ENCODE results near the gene SYT12. TPM values are rescaled to one million over a fixed set of nuclear protein-coding genes. Genes with fewer than 3 reads are reported as not detected.
"Not testable (repeated sequence)": the region's sequence is repeated elsewhere in the genome, so short reads cannot be mapped to it uniquely, and the experiment has no call there.

Gene SYT12
- total RNA-seq, 1 donor from 2014 or later, result 0.41 TPM

DNA sequence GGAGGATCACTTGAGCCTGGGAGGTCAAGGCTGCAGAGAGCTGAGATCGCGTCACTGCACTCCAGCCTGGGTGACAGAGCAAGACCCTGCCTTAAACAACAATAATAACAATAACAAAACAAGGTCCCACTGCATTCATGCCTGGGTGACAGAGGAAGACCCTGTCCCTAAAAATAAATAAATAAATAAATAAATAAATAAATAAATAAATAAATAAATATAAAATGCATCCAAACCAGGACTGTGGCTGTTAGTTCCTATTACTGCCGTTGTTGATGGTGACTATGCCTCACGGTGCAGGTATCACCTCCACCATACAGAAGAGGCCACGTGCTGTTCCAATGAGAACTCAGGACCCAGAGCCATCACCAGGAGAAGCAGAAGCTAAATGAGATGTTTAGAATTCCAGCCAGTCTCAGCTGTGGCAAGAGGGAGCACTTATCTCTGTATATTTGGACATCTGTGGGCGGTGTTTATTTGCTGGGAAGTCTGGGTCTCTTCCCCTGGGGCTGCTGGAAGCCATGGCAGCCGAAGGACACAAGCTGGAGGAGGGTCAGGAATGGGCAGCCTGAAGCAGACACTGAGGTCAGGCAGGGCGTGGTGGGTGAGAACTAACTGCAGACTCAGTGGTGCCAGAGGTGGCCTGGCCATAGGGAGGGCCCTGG lies 26.2 kb upstream of the SYT12 start:
- DNase-seq (ENCODE audit: low spot score in 2 of 2) (no peak), FAIRE-seq (no peak)

DNA sequence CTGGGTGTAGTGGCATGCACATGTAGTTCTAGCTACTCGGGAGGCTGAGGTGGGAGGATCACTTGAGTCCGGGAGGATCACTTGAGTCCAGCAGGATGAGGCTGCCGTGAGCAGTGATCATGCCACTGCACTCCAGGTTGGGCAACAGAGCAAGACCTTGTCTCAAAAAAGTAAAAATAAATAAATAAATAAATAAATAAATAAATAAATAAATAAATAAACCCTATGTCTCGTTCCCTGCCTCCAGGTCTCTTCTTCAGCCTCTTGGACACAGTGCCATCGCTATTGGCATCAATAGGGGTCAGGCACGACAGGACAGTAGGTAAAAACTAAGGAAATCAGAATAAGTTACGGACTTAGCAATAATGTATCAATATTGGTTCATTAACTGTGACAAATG lies 23.4 kb upstream of the SYT12 start:
- no peak for FAIRE-seq
- DNase-seq (ENCODE audit: low spot score in 2 of 2), result no peak

DNA sequence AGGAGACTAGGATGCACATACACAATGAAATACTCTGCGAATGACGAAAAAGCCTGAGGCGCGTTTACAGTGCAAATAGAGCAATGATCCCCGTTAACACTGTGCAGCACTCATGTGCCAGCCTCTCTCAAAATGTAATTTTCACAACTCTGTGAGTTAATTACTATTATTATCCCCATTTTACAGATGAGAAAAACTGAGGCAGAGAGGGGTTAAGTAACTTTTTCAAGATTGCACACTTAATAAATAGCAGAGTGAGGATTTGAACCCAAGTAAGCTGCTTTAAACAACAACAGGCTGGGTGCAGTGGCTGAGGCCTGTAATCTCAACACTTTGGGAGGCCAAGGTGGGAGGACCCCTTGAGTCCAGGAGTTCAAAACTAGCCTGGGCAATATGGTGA lies 21.6 kb upstream of the SYT12 start:
- DNase-seq (ENCODE audit: low spot score in 2 of 2) (no peak), FAIRE-seq (no peak)

DNA sequence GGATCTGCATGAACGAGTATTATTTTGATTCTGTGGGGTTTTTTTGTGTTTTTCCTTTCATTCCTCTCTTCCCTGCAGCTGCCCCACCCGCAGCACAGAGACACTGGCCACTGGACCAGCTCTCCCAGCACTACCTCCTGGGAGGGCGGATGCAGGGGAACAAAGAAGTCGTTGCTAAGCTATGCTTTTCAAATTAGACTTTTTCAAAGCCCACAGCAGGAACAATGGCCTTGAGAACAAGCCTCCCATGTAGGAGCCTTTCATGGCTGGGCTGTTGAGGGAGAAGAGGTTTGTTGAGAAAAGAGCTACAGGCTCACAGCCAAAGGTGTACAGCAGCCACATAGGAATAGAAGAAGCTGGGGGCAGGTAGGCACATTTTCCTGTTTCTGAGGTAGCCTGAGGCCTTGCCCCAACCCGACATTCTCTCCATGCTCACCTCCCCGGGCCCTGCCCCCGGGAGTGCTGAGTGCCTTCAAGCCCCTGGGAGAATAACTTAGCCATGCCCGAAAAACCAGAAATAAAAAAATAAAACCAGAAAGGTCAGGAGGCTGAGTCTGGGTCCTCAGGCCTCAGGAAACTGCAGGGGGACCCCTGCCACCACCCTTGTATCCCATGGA lies 20.5 kb upstream of the SYT12 start:
- FAIRE-seq, result no peak
- no peak for DNase-seq (ENCODE audit: low spot score in 2 of 2)

DNA sequence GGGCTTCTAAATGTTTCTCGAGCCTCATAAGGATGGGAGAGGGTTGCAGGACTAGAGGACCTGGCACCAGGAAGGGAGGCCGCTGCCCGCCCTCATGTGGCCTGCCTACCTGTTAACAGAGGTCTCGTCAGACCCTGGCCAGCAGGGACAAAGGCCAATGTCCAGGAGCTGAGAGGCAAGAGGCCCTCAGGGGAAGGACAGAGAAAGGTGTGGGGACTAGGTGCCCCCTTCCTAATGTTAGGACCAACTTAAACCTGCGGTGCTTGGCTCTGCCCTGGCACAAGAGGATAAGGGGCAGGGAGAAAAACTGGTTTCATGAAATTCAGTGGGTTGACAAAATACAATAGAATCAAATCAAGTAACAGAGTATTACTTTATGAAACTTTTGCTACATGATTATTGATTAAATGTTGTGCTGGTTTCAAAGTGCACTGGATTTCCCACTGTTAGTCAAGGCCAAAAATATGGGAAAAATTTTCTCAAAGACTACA lies 20.0 kb upstream of the SYT12 start:
- no peak for DNase-seq (ENCODE audit: low spot score in 2 of 2)
- FAIRE-seq, result no peak

DNA sequence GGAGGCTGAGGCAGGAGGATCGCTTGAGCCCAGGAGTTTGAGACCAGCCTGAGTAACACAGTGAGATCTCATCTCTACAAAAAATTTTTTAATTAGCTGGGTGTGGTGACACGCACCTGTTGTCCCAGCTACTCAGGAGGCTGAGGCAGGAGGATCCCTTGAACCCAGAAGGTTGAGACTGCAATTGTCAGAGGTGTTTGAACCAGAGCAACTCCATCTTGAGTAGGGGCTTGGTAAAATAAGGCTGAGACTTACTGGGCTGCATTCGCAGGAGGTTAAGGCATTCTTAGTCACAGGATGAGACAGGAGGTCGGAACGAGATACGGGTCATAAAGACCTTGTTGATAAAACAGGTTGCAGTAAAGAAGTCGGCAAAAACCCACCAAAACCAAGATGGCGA lies 17.7 kb upstream of the SYT12 start:
- not testable (repeated sequence) for FAIRE-seq; DNase-seq (ENCODE audit: low spot score in 2 of 2)

DNA sequence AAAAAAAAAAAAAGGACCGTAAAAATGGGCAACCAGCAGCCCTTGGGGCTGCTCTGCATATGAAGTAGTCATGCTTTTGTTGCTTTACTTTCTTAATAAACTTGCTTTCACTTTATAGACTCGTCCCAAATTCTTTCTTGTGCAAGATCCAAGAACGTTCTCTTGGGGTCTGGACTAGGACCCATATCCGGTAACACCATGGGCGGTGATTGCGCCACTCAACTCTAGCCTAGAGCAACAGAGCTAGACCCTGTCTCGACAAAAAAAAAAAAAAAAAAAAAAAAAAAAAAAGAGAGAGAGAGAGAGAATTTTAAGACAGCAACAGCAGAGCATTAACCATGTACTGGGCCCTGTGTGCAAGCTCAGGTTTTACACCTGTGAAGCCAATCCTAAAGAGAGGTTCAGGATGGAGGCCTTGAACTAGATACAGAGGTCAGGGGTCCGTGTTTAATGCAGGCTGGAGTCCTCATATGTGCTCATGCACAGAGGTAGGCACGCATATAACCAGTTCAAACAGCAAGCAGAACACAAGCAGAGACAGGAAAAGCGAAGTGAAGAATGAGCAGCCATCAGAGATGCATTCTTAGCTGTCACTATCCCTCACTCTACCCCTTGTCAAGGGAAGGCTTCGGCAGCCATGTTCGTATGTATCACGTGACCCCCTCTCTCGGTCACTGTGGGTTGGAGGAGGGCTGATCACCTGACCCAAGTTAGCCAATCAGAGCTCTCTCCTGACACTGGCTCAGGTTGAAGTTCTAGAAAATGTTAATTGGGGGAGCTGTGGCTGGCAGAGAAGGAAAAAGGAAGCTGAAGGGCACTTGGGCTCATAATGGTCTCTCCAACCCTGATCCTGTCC lies 16.7 kb upstream of the SYT12 start:
- peak in 1 of 2 donors; percentile 42 for DNase-seq (ENCODE audit: low spot score in 2 of 2)
- FAIRE-seq, result no peak

DNA sequence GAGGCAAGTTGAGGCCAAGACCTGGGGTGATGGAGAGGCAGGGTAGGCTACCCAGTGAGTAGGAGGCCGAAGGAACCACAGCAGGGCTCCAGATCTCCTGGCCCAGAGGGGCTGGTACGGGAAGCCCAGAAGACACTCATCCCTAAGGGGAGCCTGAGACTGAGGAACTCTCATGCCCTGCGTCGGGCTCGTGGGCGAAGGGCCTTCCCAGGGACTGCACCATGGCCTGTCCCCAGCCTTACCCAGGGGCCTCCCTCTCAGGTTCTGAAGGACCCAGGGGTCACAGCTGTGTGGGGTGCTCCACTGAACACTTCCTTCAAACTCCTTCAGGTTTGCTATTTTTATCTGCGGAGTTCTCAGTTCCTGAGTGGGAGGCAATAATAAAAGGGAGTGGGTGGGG lies 15.8 kb upstream of the SYT12 start:
- FAIRE-seq (no peak), DNase-seq (ENCODE audit: low spot score in 2 of 2) (no peak)

DNA sequence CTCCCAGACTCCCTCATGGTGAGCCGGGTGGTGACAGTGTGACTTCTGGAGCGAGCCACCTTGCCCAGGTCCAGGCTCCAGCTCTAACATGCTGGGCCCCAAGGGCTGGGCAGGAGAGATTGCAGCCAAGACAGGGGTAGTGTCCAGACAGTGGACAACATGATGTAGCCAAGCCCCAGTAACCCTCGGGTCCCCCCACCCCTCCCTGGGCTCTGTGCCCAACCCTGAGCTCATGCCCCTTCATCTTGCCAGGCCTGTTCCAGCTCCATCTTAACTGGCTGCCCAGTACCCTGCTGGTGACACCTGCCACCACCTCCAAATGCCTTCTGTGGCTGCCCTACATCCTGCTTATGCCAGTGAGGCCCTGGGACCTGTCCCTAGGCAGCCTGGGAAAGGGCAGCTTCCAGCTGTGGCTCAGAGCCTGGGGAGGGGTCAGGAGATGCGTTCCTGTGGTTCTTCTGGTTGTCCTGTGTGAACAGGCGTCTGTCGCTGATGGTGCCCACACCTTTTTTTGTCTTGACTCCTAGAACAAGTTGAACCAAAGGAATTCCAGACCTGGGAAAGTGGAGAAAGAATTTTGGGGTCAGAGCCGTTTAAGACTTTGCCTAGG lies 12.5 kb upstream of the SYT12 start:
- DNase-seq (ENCODE audit: low spot score in 2 of 2) (no peak), FAIRE-seq (no peak)

DNA sequence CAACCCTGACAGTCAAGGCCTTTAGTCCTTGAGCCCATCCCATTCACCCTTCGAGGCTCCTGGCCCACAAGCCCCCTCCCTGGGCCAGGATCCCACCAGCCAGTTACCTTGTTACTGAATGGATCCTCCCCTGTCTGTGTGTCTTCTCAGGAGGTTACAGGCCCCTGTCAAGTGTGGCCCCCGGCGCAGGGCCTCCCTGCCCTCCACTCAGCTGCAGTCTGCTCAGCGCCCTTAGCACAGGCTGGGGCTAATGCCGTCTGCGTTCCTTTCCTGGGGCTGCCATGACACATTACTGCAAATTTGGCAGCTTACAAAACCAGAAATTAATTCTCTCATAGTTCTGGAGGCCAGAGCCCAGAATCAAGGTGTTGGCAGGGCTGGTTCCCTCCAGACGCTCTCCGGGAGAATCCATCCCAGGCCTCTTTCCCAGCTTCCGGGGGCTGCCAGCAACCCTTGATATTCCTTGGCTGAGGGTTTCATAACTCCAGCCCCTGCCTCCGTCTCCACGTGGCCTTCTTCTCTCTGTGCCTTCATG lies 9.4 kb upstream of the SYT12 start:
- FAIRE-seq, result no peak
- no peak for DNase-seq (ENCODE audit: low spot score in 2 of 2)

DNA sequence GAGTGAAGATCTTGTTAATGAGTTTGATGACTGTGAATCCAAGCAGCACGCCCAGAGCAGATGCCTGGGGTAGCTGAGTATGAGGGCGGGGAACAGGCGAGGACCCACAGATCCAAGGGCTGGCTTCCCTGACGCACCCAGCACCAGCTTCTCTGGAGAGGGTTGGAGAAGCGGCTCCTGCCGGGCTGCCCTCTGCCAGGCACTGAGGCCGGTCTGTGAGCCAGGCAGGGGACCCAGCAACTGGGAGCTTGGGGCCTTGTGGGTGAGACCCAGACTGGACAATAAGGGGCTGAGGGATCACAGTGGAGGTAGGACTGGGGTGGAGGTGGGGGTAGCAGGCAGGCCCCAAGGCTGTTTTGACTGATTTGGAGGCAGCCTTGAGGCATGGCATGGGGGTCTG lies 8.6 kb upstream of the SYT12 start:
- no peak for DNase-seq (ENCODE audit: low spot score in 2 of 2)
- no peak for FAIRE-seq

DNA sequence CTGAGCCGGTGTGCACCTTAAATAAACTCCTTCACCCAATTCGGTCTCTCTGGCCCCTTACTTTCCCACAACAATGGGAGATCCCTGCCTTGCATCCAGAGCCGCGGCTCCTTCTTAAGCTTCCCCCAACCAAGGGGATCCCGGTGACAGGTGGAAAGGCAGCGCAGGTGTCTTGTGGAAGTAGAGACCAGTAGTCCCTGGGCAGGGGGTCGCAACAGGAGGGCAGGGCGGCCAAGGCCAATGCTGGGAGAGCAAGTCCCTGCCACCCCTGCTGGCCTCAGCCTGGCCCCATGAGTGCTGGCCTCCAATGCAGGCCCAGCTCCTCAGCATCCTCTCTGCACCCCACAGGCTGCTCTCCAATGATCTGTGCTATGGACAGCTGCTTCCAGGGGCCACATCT lies 7.9 kb upstream of the SYT12 start:
- FAIRE-seq, result no peak
- DNase-seq (ENCODE audit: low spot score in 2 of 2), result no peak

DNA sequence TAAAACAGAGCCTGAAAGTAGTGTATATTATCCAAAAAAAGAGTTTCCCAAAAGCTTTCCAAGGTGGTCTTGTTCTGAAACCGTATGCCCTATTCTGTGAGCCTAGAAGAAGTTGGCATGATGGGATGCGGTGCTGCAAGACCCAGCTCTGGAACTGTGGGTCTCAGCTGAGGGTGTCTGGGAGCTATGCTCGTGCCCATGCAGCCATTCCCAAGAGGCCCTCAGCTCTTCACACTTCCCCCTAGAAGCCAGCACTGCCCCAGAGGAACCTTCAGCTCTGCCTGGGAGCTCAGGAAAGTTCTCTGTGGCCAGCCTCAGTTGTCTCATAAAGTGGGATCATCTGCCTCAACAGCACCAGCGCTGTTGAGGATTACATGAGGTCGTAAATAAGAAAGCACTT lies 6.4 kb upstream of the SYT12 start:
- DNase-seq (ENCODE audit: low spot score in 2 of 2) (no peak), FAIRE-seq (no peak)

DNA sequence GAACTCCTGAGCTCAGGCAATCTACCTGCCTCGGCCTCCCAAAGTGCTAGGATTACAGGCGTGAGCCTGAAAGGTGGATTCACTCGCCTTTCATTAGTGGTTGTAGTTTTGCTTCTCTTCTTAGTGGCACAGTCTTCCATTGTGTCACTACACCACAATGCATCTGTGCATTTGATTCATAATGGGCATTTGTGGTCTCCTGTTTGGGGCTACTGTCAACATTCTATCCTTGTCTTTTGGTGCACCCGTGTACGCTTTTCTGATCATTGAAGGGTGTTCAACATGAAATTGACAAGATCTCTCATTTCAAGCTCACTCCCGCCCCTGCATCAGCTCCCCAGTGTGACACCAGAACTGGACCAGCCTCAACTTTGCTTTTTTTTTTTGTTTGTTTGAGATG lies 2.0 kb upstream of the SYT12 start:
- DNase-seq (ENCODE audit: low spot score in 2 of 2) (no peak), FAIRE-seq (no peak)

DNA sequence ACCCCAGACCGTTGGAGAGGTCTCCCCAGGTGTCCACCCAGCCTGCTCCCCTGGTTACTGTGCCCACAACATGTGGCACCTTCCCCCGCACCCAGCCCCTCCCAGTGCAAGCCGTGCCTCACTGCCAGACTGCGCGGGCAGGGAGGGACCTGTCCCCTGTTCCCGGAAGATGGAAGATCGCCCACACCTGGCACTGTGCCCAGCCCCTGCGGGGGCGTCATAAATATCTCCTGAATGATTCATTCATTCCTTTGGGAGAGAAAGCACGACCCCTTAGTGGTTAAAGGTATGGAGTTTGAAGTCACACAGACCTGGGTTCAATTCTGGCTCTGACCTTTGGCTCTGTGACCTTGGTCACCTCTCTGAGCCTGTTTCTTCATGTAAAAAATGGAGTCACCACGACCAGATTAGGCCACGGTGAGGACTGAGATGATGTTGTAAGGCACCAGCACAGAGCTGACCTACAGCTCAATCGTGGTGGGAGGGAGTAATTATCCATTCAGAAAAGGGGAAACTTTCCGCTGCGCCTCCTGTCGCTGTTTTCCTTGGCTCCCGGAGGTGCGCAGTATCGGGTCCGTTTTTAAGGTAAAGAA lies 497 bp upstream of the SYT12 start:
- DNase-seq (ENCODE audit: low spot score in 2 of 2), result peak in 1 of 2 donors; percentile 62
- no peak for FAIRE-seq

DNA sequence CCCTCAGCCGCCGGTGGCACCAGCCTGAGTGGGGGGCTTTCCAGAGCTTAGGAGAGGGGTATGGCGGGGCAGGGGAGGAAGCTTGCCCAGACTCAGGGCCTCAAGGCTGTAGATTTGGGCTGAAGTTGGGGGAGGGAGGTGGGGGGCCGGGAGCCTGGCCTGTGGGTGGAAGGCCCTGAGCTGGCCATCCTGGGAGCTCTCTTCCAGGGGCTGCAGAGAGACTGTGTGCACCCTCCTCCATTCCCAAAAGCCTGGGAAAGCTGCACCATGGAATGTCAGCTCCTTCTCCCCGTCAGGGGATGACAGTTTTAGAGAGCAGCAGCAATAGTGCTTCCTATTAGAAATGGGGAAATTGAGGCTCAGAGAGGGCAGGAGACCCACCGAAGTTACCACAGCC lies 1.0 kb downstream of the SYT12 start:
- DNase-seq (ENCODE audit: low spot score in 2 of 2), result no peak
- no peak for FAIRE-seq

DNA sequence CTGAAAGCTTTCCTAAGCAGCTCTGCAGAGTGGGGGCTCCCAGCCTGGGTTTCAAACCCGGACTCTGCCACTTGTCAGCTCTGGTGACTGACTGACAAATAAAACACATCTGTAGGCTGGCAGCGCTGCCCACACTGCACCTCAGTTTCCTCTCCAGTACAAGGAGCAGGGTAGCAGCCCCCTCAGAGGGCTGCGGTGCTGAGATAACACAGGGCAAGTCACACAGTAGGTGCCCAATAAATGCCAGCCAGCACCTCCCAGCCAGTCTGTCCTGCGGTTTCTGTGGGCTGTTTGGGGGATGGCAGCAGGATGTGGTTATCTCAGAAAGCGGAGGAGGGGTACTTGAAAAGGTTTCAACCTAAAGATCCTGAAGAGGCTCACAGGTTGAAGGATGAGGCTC lies 1.5 kb downstream of the SYT12 start:
- DNase-seq (ENCODE audit: low spot score in 2 of 2) (no peak), FAIRE-seq (no peak)

DNA sequence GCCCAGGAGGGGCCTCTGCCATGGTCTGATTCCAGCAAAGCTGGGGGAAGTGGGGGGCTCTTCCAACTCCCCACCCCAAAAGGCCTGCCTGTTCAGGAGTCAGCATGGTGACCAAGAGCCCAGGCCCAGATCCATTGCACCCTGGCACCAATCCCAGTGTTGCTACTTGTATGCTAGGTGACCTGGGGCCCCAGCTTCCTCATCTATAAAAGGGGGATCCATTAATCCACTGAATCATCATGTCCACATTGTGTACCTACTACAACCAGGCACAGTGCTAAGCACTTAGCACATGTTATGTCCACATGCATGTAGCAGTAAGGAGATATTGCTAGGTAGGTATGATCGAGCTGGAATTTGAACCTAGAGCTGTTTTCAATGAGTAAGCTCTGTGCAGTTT lies 2.0 kb downstream of the SYT12 start:
- FAIRE-seq, result no peak

DNA sequence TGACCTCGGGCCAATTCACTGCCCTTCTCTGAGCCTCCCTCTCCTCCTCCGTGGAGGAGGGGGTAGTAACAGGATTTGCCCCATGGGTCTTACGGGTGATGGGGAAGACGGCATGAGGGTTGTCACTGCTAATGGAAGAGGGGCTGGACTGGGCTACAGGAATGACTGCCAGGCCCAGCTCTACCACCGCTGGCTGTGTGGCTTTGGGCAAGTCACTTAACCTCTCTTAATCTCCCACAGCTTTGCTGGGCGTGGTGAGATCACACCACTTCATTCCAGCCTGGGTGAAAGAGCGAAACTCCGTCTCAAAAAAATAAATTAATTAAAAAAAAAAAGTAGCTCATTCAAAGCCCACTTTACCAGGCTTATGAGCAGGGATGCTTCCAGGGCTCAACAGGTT lies 2.8 kb downstream of the SYT12 start:
- no peak for FAIRE-seq

More for the DNA sequence above, 2.0 kb downstream of the SYT12 start:
- no peak for DNase-seq (ENCODE audit: low spot score in 2 of 2)

DNA sequence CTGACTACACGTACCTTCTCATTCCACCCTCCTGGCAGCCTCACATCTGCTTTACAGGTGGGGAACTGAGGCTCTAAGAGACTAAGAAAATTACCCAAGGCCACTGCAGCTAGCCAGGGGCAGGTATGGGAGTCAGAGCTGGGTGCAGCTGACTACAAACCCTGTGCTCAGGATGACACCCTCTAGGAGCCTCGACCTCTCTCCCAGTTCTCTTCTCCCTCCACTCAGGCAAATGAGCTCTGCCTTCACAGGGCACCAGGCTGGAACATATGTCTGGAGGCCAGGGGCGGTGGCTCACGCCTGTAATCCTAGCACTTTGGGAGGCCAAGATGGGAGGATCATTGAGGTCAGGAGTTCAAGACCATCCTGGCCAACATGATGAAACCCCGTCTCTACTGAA lies 4.0 kb downstream of the SYT12 start:
- DNase-seq (ENCODE audit: low spot score in 2 of 2) (no peak), FAIRE-seq (no peak)

More for the DNA sequence above, 2.8 kb downstream of the SYT12 start:
- no peak for DNase-seq (ENCODE audit: low spot score in 2 of 2)

All from frontal cortex (tissue), 4 donors.